Naive thymus-derived CD8-positive, alpha-beta T cell (primary cell): ENCODE measurements around the gene BMERB1. TPM values are rescaled to one million over a fixed set of nuclear protein-coding genes. Genes with fewer than 3 reads are reported as not detected.

Experiments used
- ATAC-seq, 2 donors: fragments of 150-1000 bp; cut with Tn5 transposase in 1 of 2; sonication (Bioruptor Pico), chemical (Tn5 transposase) in 1 of 2; 1 replicate in 1 of 2; 2 replicates in 1 of 2; pipeline ENCODE4 v1.10.0; 2021; ENCODE audit warnings: mild to moderate bottlenecking in 2 of 2, moderate library complexity in 2 of 2
- POLR2A ChIA-PET: fragments of 350-600 bp; sonication (Branson Sonifier 250); formaldehyde crosslinking; loops from one replicate; lab custom pipeline; 2021; ENCODE audit warnings: antibody characterized with exemption; lab: Charles Lee
- DNase-seq, 10 donors: peaks; one replicate each; pipeline versions ENCODE4 v3.0.0 to v3.0.0-alpha.2; 2020 to 2022
- H3K27ac Mint-ChIP-seq, 10 donors: one replicate each; pipeline ENCODE4 v1.8.0; 2020 to 2022; ENCODE audit warnings: mild to moderate bottlenecking in 10 of 10, mixed read lengths in 10 of 10, moderate library complexity in 4 of 10, inconsistent platforms in 1 of 10
- H3K27me3 Mint-ChIP-seq, 5 donors: one replicate each; pipeline ENCODE4 v1.8.0; 2021 to 2022; ENCODE audit warnings: mixed read lengths in 5 of 5
- H3K36me3 Mint-ChIP-seq, 3 donors: one replicate each; pipeline ENCODE4 v1.8.0; 2020 to 2022; ENCODE audit warnings: mixed read lengths in 3 of 3, mild to moderate bottlenecking in 2 of 3, inconsistent platforms in 1 of 3
- H3K4me1 Mint-ChIP-seq, 4 donors: one replicate each; pipeline ENCODE4 v1.8.0; 2021 to 2022; ENCODE audit warnings: mixed read lengths in 4 of 4
- H3K4me3 Mint-ChIP-seq, 10 donors: one replicate each; pipeline ENCODE4 v1.8.0; 2020 to 2022; ENCODE audit warnings: mild to moderate bottlenecking in 10 of 10, mixed read lengths in 10 of 10, moderate library complexity in 6 of 10, inconsistent platforms in 1 of 10
- H3K9me3 Mint-ChIP-seq, 9 donors: one replicate each; pipeline ENCODE4 v1.8.0; 2020 to 2022; ENCODE audit warnings: mixed read lengths in 9 of 9, mild to moderate bottlenecking in 3 of 9, inconsistent platforms in 1 of 9, moderate library complexity in 1 of 9
- polyA plus RNA-seq, 3 donors: library from polyadenylated mRNA; unstranded; fragments of 300-500 nt; fragmentation: Illumina TruSeq; gene quantifications; one replicate each; pipeline ENCODE4 v1.2.3, GENCODE V29; 2021
- total RNA-seq, 8 experiments: library from RNA in 2 of 8; stranded (reverse) in 2 of 8; gene quantifications; one replicate each; pipeline ENCODE4 v1.2.3 and lab custom pipeline; 2021 to 2026

Gene BMERB1
- total and polyA plus RNA-seq, 5 experiments from 2014 or later: 1.4 to 4.6 (median 2.2) TPM

- Mint-ChIP-seq H3K27ac (no peak overlapping the region), H3K9me3 (peaks cover 0 to 10% (median 0%) of the 10 kb centered on the region in 9 donors), H3K4me3 (no peak overlapping the region), H3K36me3 (peaks cover 0 to 4% (median 0%) of the 10 kb centered on the region in 3 donors), H3K4me1 (peaks cover 0 to 6% (median 3%) of the 10 kb centered on the region in 4 donors), H3K27me3 (no peaks in the 10 kb centered on the region)
- no peak for ATAC-seq
- POLR2A ChIA-PET: no interaction called here
- no peak for DNase-seq
These were observed 43.4 kb downstream of the BMERB1 start for GRCh38 chr16:15477802-15478201.

DNA sequence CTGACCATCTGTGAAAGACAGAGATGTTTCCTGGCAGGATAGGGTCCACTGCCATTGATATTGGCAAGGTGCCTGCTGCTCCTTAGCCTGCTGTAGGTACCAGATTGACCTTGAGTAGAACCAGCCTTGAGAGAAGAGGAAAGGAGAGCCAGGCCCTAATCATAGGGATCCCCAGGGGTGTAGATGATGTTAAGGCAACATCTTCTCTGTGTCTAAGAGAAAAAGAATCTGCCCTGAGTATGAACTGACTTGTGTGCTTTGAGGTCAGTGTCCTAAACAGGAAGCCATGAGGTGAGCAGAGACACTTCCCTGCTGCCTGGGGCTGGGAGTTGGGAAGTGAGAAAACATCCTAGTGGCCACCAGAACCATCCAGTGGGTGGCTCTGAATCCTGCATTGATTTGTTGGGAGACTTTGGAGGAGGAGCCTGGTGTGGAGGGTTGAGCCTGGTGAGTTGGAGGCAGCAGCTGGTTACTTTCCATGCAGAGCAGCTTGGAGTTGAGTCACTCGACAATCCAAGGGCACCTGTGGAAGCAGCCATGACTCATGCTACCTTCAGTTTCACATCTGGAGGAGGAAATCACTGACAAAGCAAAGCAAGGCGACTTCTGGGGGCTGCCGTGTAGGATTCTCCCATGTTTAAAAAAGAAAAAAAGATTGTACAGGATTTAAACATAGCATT, 47.8 kb downstream of the BMERB1 start:
- Mint-ChIP-seq H3K9me3 (no peaks in the 10 kb centered on the region), H3K4me1 (peaks cover 0 to 12% (median under 1%) of the 10 kb centered on the region in 4 donors), H3K27me3 (no peaks in the 10 kb centered on the region), H3K36me3 (peaks cover 0 to 2% (median 0%) of the 10 kb centered on the region in 3 donors), H3K4me3 (no peak overlapping the region), H3K27ac (peak overlapping the region in 2 of 10 donors; percentile 11 to 88)
- POLR2A ChIA-PET: no interaction called here
- DNase-seq (no peak), ATAC-seq (no peak)

- ATAC-seq (no peak), DNase-seq (no peak)
- no peaks in the 10 kb centered on the region for H3K36me3 Mint-ChIP-seq
- H3K27ac Mint-ChIP-seq: no peak overlapping the region
- POLR2A ChIA-PET: no interaction called here
- no peaks in the 10 kb centered on the region for H3K9me3 Mint-ChIP-seq
- H3K4me3 Mint-ChIP-seq: no peak overlapping the region
- H3K27me3 Mint-ChIP-seq: no peaks in the 10 kb centered on the region
- peaks cover 0 to 12% (median under 1%) of the 10 kb centered on the region in 4 donors for H3K4me1 Mint-ChIP-seq
These were observed 48.4 kb downstream of the BMERB1 start for GRCh38 chr16:15482748-15483298.

- ATAC-seq (no peak), DNase-seq (no peak)
- Mint-ChIP-seq H3K4me3 (no peak overlapping the region), H3K27ac (no peak overlapping the region), H3K36me3 (no peaks in the 10 kb centered on the region), H3K27me3 (no peaks in the 10 kb centered on the region), H3K9me3 (no peaks in the 10 kb centered on the region), H3K4me1 (peaks cover 0 to 12% (median 0%) of the 10 kb centered on the region in 4 donors)
- POLR2A ChIA-PET: no interaction called here
These were observed 49.5 kb downstream of the BMERB1 start for GRCh38 chr16:15483857-15484256.

DNA sequence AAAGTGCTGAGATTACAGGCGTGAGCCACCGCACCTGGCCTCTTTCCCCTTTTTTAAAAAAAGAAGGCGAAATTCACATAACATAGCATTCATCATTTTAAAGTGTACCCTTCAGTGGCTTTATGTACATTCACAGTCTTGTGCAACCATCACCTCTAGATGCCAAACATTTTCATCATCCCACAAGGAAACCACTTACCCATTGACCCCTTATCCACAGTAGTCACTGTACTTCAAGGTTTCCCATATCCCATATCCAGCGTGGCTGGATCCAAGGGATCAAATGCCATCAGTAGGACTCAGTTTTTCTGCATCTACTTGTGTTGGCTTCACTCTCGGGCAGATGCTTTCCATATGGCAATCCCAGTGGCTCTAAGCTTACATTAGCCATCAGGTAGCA, 50.3 kb downstream of the BMERB1 start:
- H3K4me3 Mint-ChIP-seq: no peak overlapping the region
- POLR2A ChIA-PET: no interaction called here
- no peak for ATAC-seq
- no peak for DNase-seq
- H3K27ac Mint-ChIP-seq: no peak overlapping the region
- no peaks in the 10 kb centered on the region for H3K36me3 Mint-ChIP-seq
- no peaks in the 10 kb centered on the region for H3K9me3 Mint-ChIP-seq
- H3K4me1 Mint-ChIP-seq: peaks cover 0 to 16% (median under 1%) of the 10 kb centered on the region in 4 donors
- H3K27me3 Mint-ChIP-seq: no peaks in the 10 kb centered on the region

DNA sequence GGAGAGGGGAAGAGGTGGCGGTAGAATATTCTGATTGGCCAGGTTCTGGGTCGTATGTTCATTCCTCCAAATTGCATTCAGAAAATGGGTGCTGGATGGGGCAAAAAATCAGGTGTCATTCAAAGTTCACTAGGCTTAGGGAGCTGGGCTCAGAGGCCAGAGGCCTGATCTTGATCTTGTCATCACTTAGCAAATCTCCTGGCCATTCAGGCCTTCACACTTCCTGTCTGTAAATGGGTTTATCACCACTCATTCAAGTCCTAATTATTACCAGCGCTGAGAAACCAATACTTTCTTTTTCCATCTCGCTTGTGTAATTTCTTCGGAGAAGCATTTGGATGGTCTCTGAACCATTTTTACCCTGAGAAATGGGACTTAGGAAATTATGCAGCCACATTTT, 50.8 kb downstream of the BMERB1 start:
- ATAC-seq (no peak), DNase-seq (no peak)
- no peaks in the 10 kb centered on the region for H3K9me3 Mint-ChIP-seq
- H3K27me3 Mint-ChIP-seq: no peaks in the 10 kb centered on the region
- H3K4me3 Mint-ChIP-seq: no peak overlapping the region
- POLR2A ChIA-PET: no interaction called here
- H3K36me3 Mint-ChIP-seq: no peaks in the 10 kb centered on the region
- peaks cover 0 to 16% (median under 1%) of the 10 kb centered on the region in 4 donors for H3K4me1 Mint-ChIP-seq
- no peak overlapping the region for H3K27ac Mint-ChIP-seq

DNA sequence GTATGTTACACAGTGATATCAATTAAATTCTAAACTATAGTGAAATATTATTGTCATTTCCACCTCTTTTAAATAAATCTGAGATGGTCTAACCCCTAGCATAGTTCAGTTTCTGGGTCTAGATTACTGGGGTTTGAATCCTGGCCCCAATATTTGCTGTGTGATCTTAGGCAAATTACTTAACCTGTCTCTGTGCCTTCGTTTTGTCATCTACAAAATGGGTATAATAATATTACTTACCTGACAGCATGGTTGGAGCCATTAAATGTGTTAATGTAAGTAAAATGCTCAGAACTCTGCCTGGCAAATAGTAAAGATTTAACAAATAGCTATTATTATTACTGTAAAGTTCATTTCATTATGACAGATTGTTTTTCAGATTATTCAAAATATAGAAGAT, 52.3 kb downstream of the BMERB1 start:
- H3K27ac Mint-ChIP-seq: no peak overlapping the region
- H3K9me3 Mint-ChIP-seq: no peaks in the 10 kb centered on the region
- POLR2A ChIA-PET: no interaction called here
- ATAC-seq (no peak), DNase-seq (no peak)
- H3K27me3 Mint-ChIP-seq: no peaks in the 10 kb centered on the region
- no peaks in the 10 kb centered on the region for H3K36me3 Mint-ChIP-seq
- H3K4me3 Mint-ChIP-seq: no peak overlapping the region
- peaks cover 0 to 16% (median under 1%) of the 10 kb centered on the region in 4 donors for H3K4me1 Mint-ChIP-seq

DNA sequence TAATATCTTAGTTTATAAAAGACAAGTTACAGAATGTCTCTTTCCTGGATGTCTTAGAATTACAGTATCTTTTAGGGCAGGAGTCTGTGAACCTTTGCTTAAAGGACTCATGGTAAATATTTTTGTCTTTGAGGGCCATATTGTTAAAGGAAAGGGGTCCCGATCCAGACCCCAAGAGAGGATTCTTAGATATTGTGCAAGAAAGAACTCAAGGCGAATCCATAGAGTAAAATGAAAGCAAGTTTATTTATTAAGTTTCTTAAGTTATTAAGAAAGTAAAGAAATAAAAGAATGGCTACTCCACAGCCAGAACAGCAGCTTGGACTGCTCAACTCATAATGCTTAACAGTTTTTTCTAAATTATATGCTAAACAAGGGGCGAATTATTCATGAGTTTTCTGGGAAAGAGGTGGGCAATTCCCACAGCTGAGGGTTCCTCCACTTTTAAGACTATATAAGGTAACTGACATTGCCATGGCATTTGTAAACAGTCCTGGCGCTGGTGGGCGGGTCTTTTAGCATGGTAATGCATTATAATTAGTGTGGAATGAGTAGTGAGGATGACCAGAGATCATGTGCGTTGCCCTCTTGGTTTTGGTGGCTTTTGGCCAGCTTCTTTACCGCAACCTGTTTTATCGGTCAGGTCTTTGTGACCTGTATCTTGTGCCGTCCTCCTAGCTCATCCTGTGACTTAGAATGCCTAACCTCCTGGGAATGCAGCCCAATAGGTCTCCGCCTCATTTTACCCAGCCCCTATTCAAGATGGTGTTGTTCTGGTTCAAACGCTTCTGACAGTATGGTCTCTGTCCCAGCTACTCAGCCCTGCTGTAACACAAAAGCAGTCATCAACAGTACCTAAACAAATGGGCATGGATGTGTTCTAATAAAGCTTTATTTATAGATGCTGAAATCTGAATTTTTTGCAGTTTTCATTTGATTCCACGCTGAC, 53.2 kb downstream of the BMERB1 start:
- H3K9me3 Mint-ChIP-seq: no peaks in the 10 kb centered on the region
- no peak overlapping the region for H3K4me3 Mint-ChIP-seq
- no peaks in the 10 kb centered on the region for H3K36me3 Mint-ChIP-seq
- POLR2A ChIA-PET: no interaction called here
- H3K27ac Mint-ChIP-seq: no peak overlapping the region
- peaks cover 0 to 12% (median under 1%) of the 10 kb centered on the region in 4 donors for H3K4me1 Mint-ChIP-seq
- no peak for DNase-seq
- no peaks in the 10 kb centered on the region for H3K27me3 Mint-ChIP-seq
- no peak for ATAC-seq

DNA sequence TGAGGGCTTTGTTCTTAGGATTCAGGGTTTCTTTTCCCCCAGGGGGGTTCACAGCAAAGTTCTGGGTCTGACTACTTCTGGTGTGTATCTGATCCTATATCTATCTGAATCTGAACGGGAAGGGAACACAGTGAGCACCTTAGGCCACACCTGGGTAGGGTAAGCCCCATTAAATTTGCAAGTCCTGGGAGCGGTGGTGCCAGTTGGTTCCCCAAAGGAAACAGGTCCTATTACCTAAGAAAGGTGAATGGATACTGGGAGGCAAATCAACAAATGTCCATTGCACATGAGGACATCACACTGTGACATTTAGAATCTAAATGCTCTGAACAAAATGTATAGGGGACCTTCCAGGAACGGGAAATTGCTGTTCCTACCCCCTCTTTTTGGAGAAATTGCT, 54.6 kb downstream of the BMERB1 start:
- ATAC-seq (no peak), DNase-seq (no peak)
- peaks cover 0 to 9% (median under 1%) of the 10 kb centered on the region in 4 donors for H3K4me1 Mint-ChIP-seq
- H3K27me3 Mint-ChIP-seq: no peaks in the 10 kb centered on the region
- H3K9me3 Mint-ChIP-seq: no peaks in the 10 kb centered on the region
- no peak overlapping the region for H3K4me3 Mint-ChIP-seq
- POLR2A ChIA-PET: interaction anchor here (0.6 kb wide), 1 partner anchor 19 kb away, joined by 3 read pairs; no protein-coding TSS in a partner anchor
- no peak overlapping the region for H3K27ac Mint-ChIP-seq
- H3K36me3 Mint-ChIP-seq: no peaks in the 10 kb centered on the region

DNA sequence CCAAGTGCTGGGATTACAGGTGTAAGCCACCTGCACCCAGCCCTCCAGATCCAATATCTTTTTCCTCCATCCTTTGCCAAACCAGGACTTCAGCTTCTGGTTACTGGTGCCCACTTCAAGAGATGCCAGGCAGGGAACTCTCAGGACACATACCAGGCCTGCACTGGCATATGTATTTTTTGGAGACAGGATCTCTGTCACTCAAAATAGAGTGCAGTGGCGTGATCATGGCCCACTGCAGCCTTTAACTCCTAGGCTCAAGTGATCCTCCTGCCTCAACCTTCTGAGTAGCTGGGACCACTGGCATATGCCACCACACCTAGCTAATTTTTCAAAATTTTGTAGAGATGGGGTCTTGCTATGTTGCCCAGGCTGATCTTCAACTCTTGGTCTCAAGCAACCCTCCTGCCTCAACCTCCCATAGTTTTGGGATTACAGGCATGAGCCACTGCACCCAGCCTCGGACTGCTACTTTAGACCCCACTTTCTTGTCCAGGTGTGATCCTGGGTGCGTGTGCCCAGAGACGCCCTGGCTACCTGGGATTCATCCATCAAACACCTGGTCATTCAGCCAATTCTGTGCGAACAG, 55.8 kb downstream of the BMERB1 start:
- DNase-seq (no peak), ATAC-seq (no peak)
- POLR2A ChIA-PET: no interaction called here
- Mint-ChIP-seq H3K27ac (peak overlapping the region in 2 of 10 donors; percentile 4 to 20), H3K36me3 (no peaks in the 10 kb centered on the region), H3K4me3 (no peak overlapping the region), H3K4me1 (peaks cover 0 to 6% (median under 1%) of the 10 kb centered on the region in 4 donors), H3K27me3 (no peaks in the 10 kb centered on the region), H3K9me3 (no peaks in the 10 kb centered on the region)

GRCh38 chr16:15491411-15491810, 57.0 kb downstream of the BMERB1 start:
- Mint-ChIP-seq H3K4me1 (peaks cover 0 to 6% (median under 1%) of the 10 kb centered on the region in 4 donors), H3K36me3 (no peaks in the 10 kb centered on the region), H3K27ac (peak overlapping the region in 1 of 10 donors; percentile 27), H3K4me3 (no peak overlapping the region), H3K27me3 (no peaks in the 10 kb centered on the region), H3K9me3 (no peaks in the 10 kb centered on the region)
- POLR2A ChIA-PET: no interaction called here
- DNase-seq (no peak), ATAC-seq (no peak)

GRCh38 chr16:15492091-15492740, 57.8 kb downstream of the BMERB1 start:
- Mint-ChIP-seq H3K9me3 (no peaks in the 10 kb centered on the region), H3K4me3 (no peak overlapping the region), H3K4me1 (peaks cover 0 to 6% (median under 1%) of the 10 kb centered on the region in 4 donors), H3K27me3 (no peaks in the 10 kb centered on the region), H3K27ac (no peak overlapping the region), H3K36me3 (no peaks in the 10 kb centered on the region)
- POLR2A ChIA-PET: no interaction called here
- ATAC-seq (no peak), DNase-seq (no peak)
